Measurements from ENCODE around the gene ATP6V0A1. TPM values are rescaled to one million over a fixed set of nuclear protein-coding genes. Genes with fewer than 3 reads are reported as not detected.

ATP6V0A1 gene
- polyA plus RNA-seq, 4 donors = 38.7 to 125 (median 69.2) TPM

DNA sequence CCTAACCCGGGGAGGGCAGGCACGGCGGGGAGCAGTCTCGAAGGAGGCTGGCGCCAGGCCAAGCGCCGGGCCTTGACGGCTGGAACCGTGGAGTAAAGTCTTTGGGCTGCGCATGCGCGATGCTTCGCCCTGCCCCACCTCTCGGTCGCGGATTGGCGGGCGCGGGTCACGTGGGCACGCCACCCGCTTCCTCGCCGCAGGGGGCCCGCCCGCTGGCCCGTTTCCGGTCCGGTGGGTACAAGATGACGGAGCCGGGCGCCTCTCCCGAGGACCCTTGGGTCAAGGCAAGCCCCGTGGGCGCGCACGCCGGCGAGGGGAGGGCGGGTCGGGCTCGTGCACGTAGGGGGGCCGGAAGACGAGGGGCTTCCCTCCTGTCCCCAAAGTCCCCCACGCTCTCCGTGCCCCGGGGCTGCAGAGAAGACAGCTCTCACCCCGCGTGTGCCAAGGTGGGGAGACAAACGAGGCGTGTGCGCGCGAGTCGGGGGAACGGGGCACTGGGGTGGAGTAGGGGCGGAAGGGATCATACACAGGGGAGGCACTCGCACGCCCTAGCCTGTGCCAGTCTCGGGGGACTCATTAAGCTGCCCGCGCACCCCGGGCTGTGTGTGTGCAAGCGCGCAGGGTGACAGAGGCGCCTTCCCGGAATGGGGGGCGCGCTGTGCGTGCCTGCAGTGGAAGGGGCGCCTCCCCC lies 108.3 kb downstream of the ATP6V0A1 start, which contains the start of gene MLX:
Gene MLX (plus strand): TSS at position 218 of the 691 bp plus-strand sequence. CDS start 25 bp downstream, at position 243.
- peak within 1 kb of the TSS; percentile 82 to 89 (median 88) for H3K4me3 ChIP-seq (ENCODE audit: low read depth in 1 of 3, low read length in 3 of 3)
- FAIRE-seq = no peak
- peak; percentile 97 to 98 for DNase-seq
- peaks cover 8 to 49% (median 10%) of the 10 kb centered on the region in 3 donors for H3K4me1 ChIP-seq (ENCODE audit: control insufficient read depth in 3 of 3, insufficient read depth in 2 of 3, low read depth in 1 of 3, low read length in 2 of 3)
- peaks cover 19 to 82% (median 21%) of the 10 kb centered on the region in 3 donors for H3K36me3 ChIP-seq (ENCODE audit: control insufficient read depth in 3 of 3, insufficient read depth in 2 of 3, low read depth in 1 of 3, low read length in 3 of 3)
- peak within 1 kb of the TSS; percentile 94 to 97 (median 95) for H3K27ac ChIP-seq (ENCODE audit: low read depth in 1 of 3, low read length in 2 of 3)
- no peaks in the 10 kb centered on the region for H3K27me3 ChIP-seq (ENCODE audit: control insufficient read depth in 3 of 3, insufficient read depth in 3 of 3, low read length in 3 of 3)
- H3K9me3 ChIP-seq (ENCODE audit: control insufficient read depth in 2 of 2, insufficient read depth in 1 of 2, low read depth in 1 of 2, low read length in 1 of 2) = no peaks in the 10 kb centered on the region
- 0% methylated on average over 48 to 72 of the region's 72 CpGs for WGBS, 3 donors

- WGBS, 3 donors = 82 to 90% (median 84%) methylated on average over 14 of the region's 14 CpGs
- Histone ChIP-seq H3K4me1 (ENCODE audit: control insufficient read depth in 3 of 3, insufficient read depth in 2 of 3, low read depth in 1 of 3, low read length in 2 of 3) (peaks cover 7 to 39% (median 7%) of the 10 kb centered on the region in 3 donors), H3K27ac (ENCODE audit: low read depth in 1 of 3, low read length in 2 of 3) (peak overlapping the region in 2 of 3 donors; percentile 36 to 94), H3K27me3 (ENCODE audit: control insufficient read depth in 3 of 3, insufficient read depth in 3 of 3, low read length in 3 of 3) (no peaks in the 10 kb centered on the region), H3K9me3 (ENCODE audit: control insufficient read depth in 2 of 2, insufficient read depth in 1 of 2, low read depth in 1 of 2, low read length in 1 of 2) (no peaks in the 10 kb centered on the region), H3K36me3 (ENCODE audit: control insufficient read depth in 3 of 3, insufficient read depth in 2 of 3, low read depth in 1 of 3, low read length in 3 of 3) (peaks cover 20 to 88% (median 35%) of the 10 kb centered on the region in 3 donors), H3K4me3 (ENCODE audit: low read depth in 1 of 3, low read length in 3 of 3) (peak overlapping the region in 1 of 3 donors; percentile 3)
- no peak for DNase-seq
- FAIRE-seq = no peak
Measured at GRCh38 chr17:42568341-42569111, 109.8 kb downstream of the ATP6V0A1 start.

- H3K27ac ChIP-seq (ENCODE audit: low read depth in 1 of 3, low read length in 2 of 3) = no peak overlapping the region
- no peaks in the 10 kb centered on the region for H3K27me3 ChIP-seq (ENCODE audit: control insufficient read depth in 3 of 3, insufficient read depth in 3 of 3, low read length in 3 of 3)
- DNase-seq (no peak), FAIRE-seq (no peak)
- H3K36me3 ChIP-seq (ENCODE audit: control insufficient read depth in 3 of 3, insufficient read depth in 2 of 3, low read depth in 1 of 3, low read length in 3 of 3) = peaks cover 15 to 73% (median 41%) of the 10 kb centered on the region in 3 donors
- H3K9me3 ChIP-seq (ENCODE audit: control insufficient read depth in 2 of 2, insufficient read depth in 1 of 2, low read depth in 1 of 2, low read length in 1 of 2) = no peaks in the 10 kb centered on the region
- no peak overlapping the region for H3K4me3 ChIP-seq (ENCODE audit: low read depth in 1 of 3, low read length in 3 of 3)
- 67 to 75% (median 72%) methylated on average over 12 of the region's 12 CpGs for WGBS, 3 donors
- peaks cover 0 to 23% (median under 1%) of the 10 kb centered on the region in 3 donors for H3K4me1 ChIP-seq (ENCODE audit: control insufficient read depth in 3 of 3, insufficient read depth in 2 of 3, low read depth in 1 of 3, low read length in 2 of 3)
Measured at GRCh38 chr17:42571435-42572225, 113.0 kb downstream of the ATP6V0A1 start.

Other genes with a start within 250 kb of the ATP6V0A1 start
- gene STAT5B, start 182.5 kb upstream of the ATP6V0A1 start, polyA plus RNA-seq = 10 to 100 TPM; 13.4 to 53.6 (median 20.1) TPM
- gene STAT5A, start 170.4 kb upstream of the ATP6V0A1 start, polyA plus RNA-seq = 10 to 100 TPM in 3 of 4 donors, 1 to 10 TPM in 1; 2.7 to 18.3 (median 12.1) TPM
- 100 to 1,000 TPM in 1 of 4 donors, 10 to 100 TPM in 3; 49.0 to 132 (median 66.1) TPM for gene STAT3, start 70.4 kb upstream of the ATP6V0A1 start, polyA plus RNA-seq
- 10 to 100 TPM in 3 of 4 donors, 1 to 10 TPM in 1; 2.7 to 81.0 (median 16.3) TPM for gene CAVIN1, start 35.6 kb upstream of the ATP6V0A1 start, polyA plus RNA-seq
- gene NAGLU, start 77.4 kb downstream of the ATP6V0A1 start, polyA plus RNA-seq = 10 to 100 TPM; 25.3 to 47.0 (median 32.7) TPM
- 1 to 10 TPM; 2.0 to 2.7 (median 2.3) TPM for gene HSD17B1, start 94.0 kb downstream of the ATP6V0A1 start, polyA plus RNA-seq
- 100 to 1,000 TPM in 2 of 4 donors, 10 to 100 TPM in 2; 72.6 to 153 (median 101) TPM for gene COASY, start 103.3 kb downstream of the ATP6V0A1 start, polyA plus RNA-seq
- gene MLX, start 108.2 kb downstream of the ATP6V0A1 start, polyA plus RNA-seq = 100 to 1,000 TPM in 2 of 4 donors, 10 to 100 TPM in 2; 46.5 to 144 (median 89.4) TPM
- 1 to 10 TPM in 3 of 4 donors, under 1 TPM in 1; 0.89 to 5.7 (median 3.5) TPM for gene PSMC3IP, start 118.9 kb downstream of the ATP6V0A1 start, polyA plus RNA-seq
- gene RETREG3, start 150.5 kb downstream of the ATP6V0A1 start, polyA plus RNA-seq = 10 to 100 TPM in 3 of 4 donors, 1 to 10 TPM in 1; 8.4 to 42.3 (median 17.0) TPM
- 10 to 100 TPM; 22.8 to 43.3 (median 33.3) TPM for gene TUBG1, start 150.8 kb downstream of the ATP6V0A1 start, polyA plus RNA-seq
- 10 to 100 TPM in 1 of 4 donors, 1 to 10 TPM in 3; 1.3 to 15.4 (median 4.9) TPM for gene TUBG2, start 200.4 kb downstream of the ATP6V0A1 start, polyA plus RNA-seq
- gene PLEKHH3, start 218.1 kb downstream of the ATP6V0A1 start, polyA plus RNA-seq = 10 to 100 TPM in 2 of 4 donors, 1 to 10 TPM in 2; 2.2 to 13.4 (median 9.0) TPM
- 1 to 10 TPM in 2 of 4 donors, under 1 TPM in 1, not detected in 1; 0.38 to 4.6 (median 1.1) TPM for gene CCR10, start 223.0 kb downstream of the ATP6V0A1 start, polyA plus RNA-seq
- gene CNTNAP1, start 223.7 kb downstream of the ATP6V0A1 start, polyA plus RNA-seq = 1 to 10 TPM in 2 of 4 donors, under 1 TPM in 1, not detected in 1; 0.54 to 2.7 (median 2.5) TPM

Data from small intestine (tissue), 7 donors.